ENCODE data around the gene KCNQ1. TPM values are rescaled to one million over a fixed set of nuclear protein-coding genes. Genes with fewer than 3 reads are reported as not detected.
A peak's percentile ranks its signal among the peaks of the same experiment; 100 is the strongest.

The KCNQ1 gene
- total RNA-seq, 2 donors from 2014 or later = 51.4 to 55.8 TPM

DNA sequence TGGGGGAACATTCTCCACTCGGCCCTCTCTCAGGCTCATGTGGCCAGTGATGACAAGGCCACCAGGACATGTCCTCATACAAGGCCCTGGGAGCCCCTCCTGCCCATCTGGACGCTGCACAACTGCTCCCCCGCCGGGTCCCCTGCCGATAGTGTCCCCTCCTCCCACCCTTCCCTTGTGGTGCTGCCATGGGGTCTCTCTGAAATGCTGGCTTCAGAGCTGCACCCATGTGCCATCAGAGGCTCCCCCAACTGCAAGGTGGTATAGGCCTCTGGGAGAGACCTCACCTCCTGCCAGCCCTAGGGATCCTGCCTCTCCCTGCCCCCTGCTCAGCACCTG lies 142.0 kb downstream of the KCNQ1 start:
- H3K4me3 ChIP-seq = no peak overlapping the region
- no peaks in the 10 kb centered on the region for H3K36me3 ChIP-seq
- intact Hi-C loops (cut with DNase I) = no loop called here
- no peak for DNase-seq
- H3K27me3 ChIP-seq = no peaks in the 10 kb centered on the region
- no peaks in the 10 kb centered on the region for H3K9me3 ChIP-seq
- TF ChIP-seq, protein P1, sequence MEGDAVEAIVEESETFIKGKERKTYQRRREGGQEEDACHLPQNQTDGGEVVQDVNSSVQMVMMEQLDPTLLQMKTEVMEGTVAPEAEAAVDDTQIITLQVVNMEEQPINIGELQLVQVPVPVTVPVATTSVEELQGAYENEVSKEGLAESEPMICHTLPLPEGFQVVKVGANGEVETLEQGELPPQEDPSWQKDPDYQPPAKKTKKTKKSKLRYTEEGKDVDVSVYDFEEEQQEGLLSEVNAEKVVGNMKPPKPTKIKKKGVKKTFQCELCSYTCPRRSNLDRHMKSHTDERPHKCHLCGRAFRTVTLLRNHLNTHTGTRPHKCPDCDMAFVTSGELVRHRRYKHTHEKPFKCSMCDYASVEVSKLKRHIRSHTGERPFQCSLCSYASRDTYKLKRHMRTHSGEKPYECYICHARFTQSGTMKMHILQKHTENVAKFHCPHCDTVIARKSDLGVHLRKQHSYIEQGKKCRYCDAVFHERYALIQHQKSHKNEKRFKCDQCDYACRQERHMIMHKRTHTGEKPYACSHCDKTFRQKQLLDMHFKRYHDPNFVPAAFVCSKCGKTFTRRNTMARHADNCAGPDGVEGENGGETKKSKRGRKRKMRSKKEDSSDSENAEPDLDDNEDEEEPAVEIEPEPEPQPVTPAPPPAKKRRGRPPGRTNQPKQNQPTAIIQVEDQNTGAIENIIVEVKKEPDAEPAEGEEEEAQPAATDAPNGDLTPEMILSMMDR (IDR thresholded peaks at IDR 0.05) = no peak
- H3K9ac ChIP-seq (ENCODE audit: low read depth in 2 of 2, low read length in 2 of 2) = no peak overlapping the region
- no peak overlapping the region for H3K27ac ChIP-seq
- no peaks in the 10 kb centered on the region for H3K4me1 ChIP-seq

DNA sequence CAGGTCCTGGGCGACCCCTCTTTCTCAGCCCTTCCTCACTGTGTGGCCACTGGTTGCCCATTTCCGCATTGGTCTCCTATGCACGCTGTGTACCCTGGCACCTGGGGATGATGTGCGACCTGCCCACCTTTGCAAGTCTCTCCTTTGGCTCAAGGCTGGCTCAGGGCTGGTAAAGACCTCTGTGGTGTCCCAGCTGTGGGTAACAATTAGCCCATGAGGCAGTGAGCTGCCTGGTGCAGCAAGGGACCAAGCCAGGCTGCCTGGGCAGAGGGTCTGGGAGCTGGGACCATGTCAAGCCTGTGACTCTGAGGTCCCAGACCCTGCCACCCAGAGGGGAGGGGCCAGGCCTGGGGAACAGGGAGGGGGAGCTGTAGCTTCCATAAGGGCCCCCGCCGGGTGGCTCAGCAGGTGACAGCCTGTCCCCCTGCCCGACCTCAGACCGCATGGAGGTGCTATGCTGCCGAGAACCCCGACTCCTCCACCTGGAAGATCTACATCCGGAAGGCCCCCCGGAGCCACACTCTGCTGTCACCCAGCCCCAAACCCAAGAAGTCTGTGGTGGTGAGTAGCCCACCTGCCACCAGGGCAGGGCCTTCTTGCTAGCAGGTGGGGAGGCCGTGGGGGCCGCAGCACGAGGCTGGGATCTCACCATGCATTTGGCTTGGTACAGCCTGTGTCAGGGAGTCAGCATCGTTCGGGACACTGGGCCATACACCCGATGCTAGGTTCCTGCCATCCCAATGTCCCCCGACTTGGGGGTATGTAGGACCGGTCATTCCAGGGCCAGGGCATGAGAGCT lies 142.5 kb downstream of the KCNQ1 start:
- Histone ChIP-seq H3K9me3 (no peaks in the 10 kb centered on the region), H3K27ac (no peak overlapping the region), H3K27me3 (no peaks in the 10 kb centered on the region), H3K9ac (ENCODE audit: low read depth in 2 of 2, low read length in 2 of 2) (no peak overlapping the region), H3K36me3 (no peaks in the 10 kb centered on the region), H3K4me1 (no peaks in the 10 kb centered on the region), H3K4me3 (no peak overlapping the region)
- TF ChIP-seq, protein P1 (IDR thresholded peaks at IDR 0.05) = no peak
- intact Hi-C loops (cut with DNase I) = no loop called here
- no peak for DNase-seq

DNA sequence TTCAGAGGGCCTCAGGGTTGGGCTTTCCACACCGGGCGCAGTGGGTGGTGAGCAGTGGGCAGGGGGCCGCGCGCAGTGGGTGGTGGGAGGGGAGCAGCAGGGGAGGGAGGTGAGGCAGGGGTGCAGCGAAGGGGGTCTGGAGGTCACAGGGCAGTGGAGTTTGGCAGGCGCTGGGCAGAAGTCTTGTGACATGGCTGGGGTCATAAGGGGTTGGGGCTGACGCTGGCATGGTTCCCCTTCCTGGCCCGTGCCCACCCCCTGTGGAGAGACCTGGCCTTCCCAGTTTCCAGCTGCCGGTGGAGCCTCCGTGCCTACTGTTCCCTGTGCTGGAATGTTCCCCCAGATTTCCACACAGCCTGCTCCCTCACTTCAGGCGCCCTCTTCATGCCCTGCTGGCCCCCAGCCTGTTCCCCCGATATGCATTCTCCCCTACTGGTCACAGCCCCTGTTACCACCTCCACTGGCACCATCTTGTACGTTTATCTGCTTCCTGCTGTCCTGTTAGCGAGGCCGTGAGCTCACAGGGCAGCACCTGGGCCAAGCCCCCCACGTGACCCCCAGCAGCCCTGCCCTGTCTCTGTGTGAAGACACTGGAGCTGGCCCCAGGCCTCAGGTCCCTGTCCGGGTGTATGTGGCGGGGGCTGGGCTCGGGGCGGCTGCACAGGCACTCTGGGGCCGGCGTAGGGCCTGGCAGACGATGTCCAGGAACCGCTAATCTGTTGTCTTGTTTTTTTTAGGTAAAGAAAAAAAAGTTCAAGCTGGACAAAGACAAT lies 143.4 kb downstream of the KCNQ1 start:
- Histone ChIP-seq H3K4me1 (no peaks in the 10 kb centered on the region), H3K9ac (ENCODE audit: low read depth in 2 of 2, low read length in 2 of 2) (no peak overlapping the region), H3K9me3 (no peaks in the 10 kb centered on the region), H3K27ac (no peak overlapping the region), H3K36me3 (no peaks in the 10 kb centered on the region), H3K27me3 (no peaks in the 10 kb centered on the region), H3K4me3 (no peak overlapping the region)
- DNase-seq = no peak
- TF ChIP-seq, protein P1 (IDR thresholded peaks at IDR 0.05) = no peak
- intact Hi-C loops (cut with DNase I) = no loop called here

DNA sequence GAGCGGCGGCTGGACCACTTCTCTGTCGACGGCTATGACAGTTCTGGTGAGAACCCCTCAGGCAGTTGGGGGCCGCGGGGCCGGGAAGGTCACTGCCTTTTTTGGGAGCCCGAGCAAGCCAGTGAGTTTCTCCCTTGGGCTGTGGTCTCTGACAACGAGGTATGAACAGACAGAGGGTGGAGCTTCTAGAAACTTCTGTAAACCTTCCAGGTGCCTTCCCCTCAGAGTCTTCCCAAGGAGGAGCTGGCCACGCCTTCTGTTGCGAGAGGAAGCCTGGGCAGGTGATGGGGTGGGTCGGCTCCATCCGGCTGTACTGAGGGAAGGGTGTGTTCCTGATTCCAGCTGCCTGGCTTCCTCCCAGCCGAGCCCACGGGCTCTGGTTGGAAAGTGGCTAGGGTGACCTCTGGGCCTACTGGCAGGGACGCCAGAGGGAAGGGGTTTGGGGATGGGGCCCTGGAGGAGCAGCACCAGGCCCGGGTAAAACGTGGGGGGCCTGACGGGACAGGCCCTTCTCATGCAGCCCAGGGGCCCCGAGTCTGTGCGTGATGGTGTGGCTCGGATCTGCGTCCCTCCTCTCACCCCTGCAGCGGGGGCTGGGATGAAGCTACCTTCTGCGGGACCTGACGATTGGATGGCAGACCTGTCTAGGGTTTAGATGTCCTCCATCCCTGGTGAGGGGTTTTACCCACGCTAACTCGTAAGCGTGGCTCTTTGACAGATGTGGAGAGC lies 144.2 kb downstream of the KCNQ1 start:
- DNase-seq = peak; percentile 76
- TF ChIP-seq, protein P1 (IDR thresholded peaks at IDR 0.05) = no peak
- H3K36me3 ChIP-seq = no peaks in the 10 kb centered on the region

DNA sequence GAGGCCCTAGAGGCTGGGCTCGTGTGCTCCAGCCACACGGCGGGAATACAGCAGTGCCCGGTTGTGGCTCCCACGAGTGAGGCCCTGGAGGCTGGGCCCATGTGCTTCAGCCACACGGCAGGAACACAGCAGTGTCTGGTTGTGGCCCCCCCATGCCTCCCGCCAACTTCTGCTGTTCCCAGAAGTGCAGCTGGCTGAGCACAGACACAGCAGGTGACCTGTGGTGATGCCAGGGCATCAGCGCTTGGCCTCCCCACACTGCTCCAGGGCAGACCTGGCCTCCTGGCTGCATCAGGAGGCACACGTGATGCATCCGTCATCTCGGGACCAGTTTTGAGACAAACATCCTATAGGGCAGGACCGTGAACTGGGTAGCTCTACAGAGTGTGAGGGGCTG lies 144.7 kb downstream of the KCNQ1 start:
- Histone ChIP-seq H3K27me3 (no peaks in the 10 kb centered on the region), H3K9me3 (no peaks in the 10 kb centered on the region), H3K4me1 (no peaks in the 10 kb centered on the region), H3K9ac (ENCODE audit: low read depth in 2 of 2, low read length in 2 of 2) (no peak overlapping the region), H3K4me3 (no peak overlapping the region), H3K27ac (no peak overlapping the region), H3K36me3 (no peaks in the 10 kb centered on the region)
- TF ChIP-seq, protein P1 (IDR thresholded peaks at IDR 0.05) = no peak
- intact Hi-C loops (cut with DNase I) = no loop called here
- DNase-seq = no peak

More for the DNA sequence above, 144.2 kb downstream of the KCNQ1 start:
- intact Hi-C loops (cut with DNase I) = no loop called here
- Histone ChIP-seq H3K27me3 (no peaks in the 10 kb centered on the region), H3K9me3 (no peaks in the 10 kb centered on the region), H3K4me3 (no peak overlapping the region), H3K27ac (no peak overlapping the region), H3K4me1 (no peaks in the 10 kb centered on the region), H3K9ac (ENCODE audit: low read depth in 2 of 2, low read length in 2 of 2) (no peak overlapping the region)
